HepG2 (cell line): Measurements from ENCODE around the gene COL5A1. TPM values are rescaled to one million over a fixed set of nuclear protein-coding genes. Genes with fewer than 3 reads are reported as not detected.

Experiments
- ATAC-seq: fragments of 200-7000 bp; cut with Tn5 transposase; 3 replicates; pipeline ENCODE4 v1.9.1; 2020; ENCODE audit warnings: mild to moderate bottlenecking, moderate library complexity
- BruUV-seq: library from RNA; stranded (reverse); fragments of 400-500 nt; replicated peaks from 2 replicates; lab custom pipeline; 2021; lab: Mats Ljungman, UMichigan
- CTCF ChIA-PET: fragments of 300-600 bp; formaldehyde crosslinking; extraction: SDS; loops from one replicate; lab custom pipeline; 2021; ENCODE audit warnings: low total read pairs, inconsistent platforms, low intra/inter-chr PET ratio; lab: Yijun Ruan, JAX
- POLR2A ChIA-PET: fragments of 350-600 bp; sonication (Branson Sonifier 250); formaldehyde crosslinking; loops from one replicate; lab custom pipeline; 2020; ENCODE audit warnings: antibody characterized with exemption, inconsistent platforms; lab: Yijun Ruan, JAX
- DNase-seq: peaks from one replicate; pipeline ENCODE4 v3.0.0-alpha.2; 2015; ENCODE audit warnings: low spot score
- FAIRE-seq: peaks from 3 replicates; lab custom pipeline; 2011; peaks lifted over from hg19 to GRCh38; lab: Jason Lieb, UNC
- H2AFZ ChIP-seq: one replicate; pipeline ENCODE4 v1.6.1; 2011; ENCODE audit warnings: low read length, inconsistent platforms
- H3K27ac ChIP-seq: fragments of 300-600 bp; 3 replicates; pipeline ENCODE4 v1.8.0; 2011; ENCODE audit warnings: mixed run types, mild to moderate bottlenecking, mixed read lengths, low read length, inconsistent platforms; ENCODE audit not compliant: insufficient read depth; ENCODE audit errors: extremely low read length
- H3K27me3 ChIP-seq, 2 experiments: fragments of 200-600 bp in 1 of 2; 2 replicates in 1 of 2; 3 replicates in 1 of 2; pipeline versions ENCODE4 v1.6.0 to v1.8.0; 2011; ENCODE audit warnings: low read length in 2 of 2, mild to moderate bottlenecking in 2 of 2, moderate library complexity in 2 of 2, inconsistent platforms in 1 of 2; ENCODE audit not compliant: insufficient read depth in 2 of 2, control insufficient read depth in 1 of 2
- H3K36me3 ChIP-seq, 2 experiments: fragments of 200-600 bp in 1 of 2; replicated peaks in 1 of 2; 2 replicates in 1 of 2; 3 replicates in 1 of 2; pipeline versions ENCODE4 v1.5.1 to v1.8.0; 2011; ENCODE audit warnings: low read length in 2 of 2, inconsistent platforms in 1 of 2; ENCODE audit not compliant: insufficient read depth in 2 of 2, control insufficient read depth in 1 of 2
- H3K4me1 ChIP-seq: 2 replicates; pipeline ENCODE4 v1.5.1; 2012; ENCODE audit warnings: low read length, inconsistent platforms; ENCODE audit not compliant: insufficient read depth
- H3K4me2 ChIP-seq: 2 replicates; pipeline ENCODE4 v1.6.0; 2011; ENCODE audit warnings: low read depth, low read length, inconsistent platforms
- H3K4me3 ChIP-seq, 3 experiments: fragments of 200-600 bp in 1 of 3; sonication (generic), shearing (Covaris generic) in 1 of 3; replicated peaks in 1 of 3; 2 replicates each; pipeline ENCODE4 v1.5.1; 2011 to 2016; ENCODE audit warnings: low read length in 3 of 3, inconsistent platforms in 2 of 3, low read depth in 2 of 3, mild to moderate bottlenecking in 2 of 3, control low read depth in 1 of 3, mixed read lengths in 1 of 3; ENCODE audit not compliant: insufficient read depth in 1 of 3
- H3K79me2 ChIP-seq: one replicate; pipeline ENCODE4 v1.6.1; 2011; ENCODE audit warnings: low read length, inconsistent platforms; ENCODE audit not compliant: insufficient read depth
- H3K9ac ChIP-seq: 2 replicates; pipeline ENCODE4 v1.6.0; 2011; ENCODE audit warnings: mild to moderate bottlenecking, low read depth, low read length, inconsistent platforms; ENCODE audit not compliant: insufficient read depth
- H3K9me3 ChIP-seq: 2 replicates; pipeline ENCODE4 v1.5.1; 2012; ENCODE audit warnings: mild to moderate bottlenecking, low read length
- H4K20me1 ChIP-seq: 2 replicates; pipeline ENCODE4 v1.6.0; 2011; ENCODE audit warnings: inconsistent platforms, mild to moderate bottlenecking, low read length, moderate library complexity; ENCODE audit not compliant: insufficient read depth
- FOXP1 ChIP-seq, 2 experiments: fragments of 450-650 bp in 1 of 2; IDR thresholded peaks; 2 replicates each; pipeline ENCODE4 v1.6.1; 2017 to 2018; ENCODE audit warnings: antibody characterized with exemption in 1 of 2
- HNRNPL ChIP-seq: fragments of 200-400 bp; formaldehyde crosslinking; IDR thresholded peaks from 2 replicates; pipeline ENCODE4 v1.6.1; 2017; ENCODE audit warnings: mild to moderate bottlenecking, low read depth, low read length
- JUNB ChIP-seq: sonication (generic); formaldehyde crosslinking; IDR thresholded peaks from 2 replicates; pipeline ENCODE4 v1.8.0; 2022; ENCODE audit warnings: missing genetic modification reagents, mild to moderate bottlenecking, borderline replicate concordance
- SCMH1 ChIP-seq: sonication (generic); formaldehyde crosslinking; IDR thresholded peaks from 2 replicates; pipeline ENCODE4 v1.9.0; 2021; ENCODE audit warnings: missing genetic modification reagents, mild to moderate bottlenecking, borderline replicate concordance
- SP4 ChIP-seq: sonication (generic); formaldehyde crosslinking; IDR thresholded peaks from 2 replicates; pipeline ENCODE4 v1.8.1; 2023; ENCODE audit warnings: mild to moderate bottlenecking, missing genetic modification reagents
- SPEN ChIP-seq: sonication (generic); formaldehyde crosslinking; IDR thresholded peaks from 2 replicates; pipeline ENCODE4 v1.5.1; 2020; ENCODE audit warnings: low read depth, mild to moderate bottlenecking, missing genetic modification reagents
- SRY ChIP-seq: sonication (generic); formaldehyde crosslinking; IDR thresholded peaks from 2 replicates; pipeline ENCODE4 v1.8.0; 2022; ENCODE audit warnings: mild to moderate bottlenecking, missing genetic modification reagents
- ZNF136 ChIP-seq: sonication (generic); formaldehyde crosslinking; IDR thresholded peaks from 2 replicates; pipeline ENCODE4 v1.8.1; 2022; ENCODE audit warnings: low read depth, mild to moderate bottlenecking, moderate library complexity, missing genetic modification reagents
- ZNF296 ChIP-seq: sonication (generic); formaldehyde crosslinking; conservative IDR thresholded peaks from 2 replicates; pipeline ENCODE4 v1.5.0; 2020; ENCODE audit warnings: mild to moderate bottlenecking, missing genetic modification reagents
- ZNF383 ChIP-seq: sonication (generic); formaldehyde crosslinking; IDR thresholded peaks from 2 replicates; pipeline ENCODE4 v1.4.0; 2020; ENCODE audit warnings: missing genetic modification reagents, mild to moderate bottlenecking, borderline replicate concordance
- ZSCAN30 ChIP-seq: sonication (generic); formaldehyde crosslinking; IDR thresholded peaks from 2 replicates; pipeline ENCODE4 v1.5.0; 2020; ENCODE audit warnings: mild to moderate bottlenecking, missing genetic modification reagents
- WGBS: methylation state at CpG from one replicate; pipeline ENCODE4 v1.1.6; 2017; ENCODE audit warnings: low lambda C conversion rate; 5-methylcytosine and 5-hydroxymethylcytosine counted together
- in situ Hi-C: cut with HindIII; loops from 2 replicates; pipeline ENCODE4 v1.10.0; 2017; ENCODE audit warnings: low pct_unique_long_range_greater_than_20kb; ENCODE audit not compliant: extremely low pct_ligation_motif_present
- intact Hi-C: fragments of 100-400 bp; cut with micrococcal nuclease; formaldehyde crosslinking; loops from one replicate; pipeline ENCODE4 v1.10.0; 2022; ENCODE audit not compliant: unreplicated experiment
- polyA plus RNA-seq, 8 experiments: library from polyadenylated mRNA; depleted of rRNA in 3 of 8; stranded (reverse) in 7 of 8; unstranded in 1 of 8; fragments of >200 nt; fragmentation: Illumina TruSeq in 4 of 8; extraction: Trizol in 4 of 8; gene quantifications; 2 replicates each; pipeline versions ENCODE4 v1.2.1 to v1.2.3, GENCODE V29; 2011 to 2016; ENCODE audit warnings: low read depth in 4 of 8, missing spikeins in 1 of 8, mixed read lengths in 1 of 8; ENCODE audit not compliant: insufficient read depth in 1 of 8
- total RNA-seq, 5 experiments: library from RNA; depleted of rRNA; stranded (reverse); fragments of >200 nt; fragmentation: Illumina TruSeq; extraction: Trizol; gene quantifications; 2 replicates each; pipeline ENCODE4 v1.2.3, GENCODE V29; 2016; ENCODE audit warnings: low read depth in 1 of 5
- TF ChIP-seq, protein P1 (sequence below): sonication (generic); formaldehyde crosslinking; IDR thresholded peaks from 2 replicates; pipeline ENCODE4 v1.5.1; 2020; ENCODE audit warnings: missing genetic modification reagents, mild to moderate bottlenecking, borderline replicate concordance

Gene COL5A1
- total and polyA plus RNA-seq, 2 of the 13 experiments (the other 11 are each of a cell fraction or from before 2014, with no cell fraction given), result not detected

DNA sequence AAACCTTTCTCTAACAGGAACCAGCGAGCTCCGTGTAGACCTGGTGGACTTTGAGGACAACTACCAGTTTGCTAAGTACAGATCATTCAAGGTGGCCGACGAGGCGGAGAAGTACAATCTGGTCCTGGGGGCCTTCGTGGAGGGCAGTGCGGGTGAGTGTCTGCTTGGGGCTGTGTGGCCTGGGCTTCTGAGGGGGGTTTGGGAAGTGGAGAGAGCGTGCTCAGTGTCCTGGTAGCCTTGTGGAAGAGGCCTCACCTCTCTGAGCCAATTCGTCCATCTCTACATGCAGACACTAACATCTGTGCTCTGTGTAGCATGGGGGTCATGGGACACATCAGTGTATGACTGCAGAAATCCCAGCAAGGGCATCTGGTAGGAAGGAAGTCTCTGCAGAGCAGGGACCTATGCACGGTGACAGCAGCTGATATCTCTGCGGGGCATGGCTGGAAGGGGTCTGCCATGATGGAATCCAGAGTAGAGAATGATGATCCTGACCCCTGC is 244.9 kb downstream of the COL5A1 start:
- in situ Hi-C loops, result no loop called here
- BruUV-seq, result no TSS peak
- no peaks in the 10 kb centered on the region for H3K9me3 ChIP-seq
- intact Hi-C loops, result no loop called here
- H3K9ac ChIP-seq, result no peak overlapping the region
- ChIA-PET CTCF (no interaction called here), POLR2A (no interaction called here)
- ATAC-seq (no peak), DNase-seq (no peak), FAIRE-seq (no peak)
- no peak overlapping the region for H2AFZ ChIP-seq
- no peak overlapping the region for H3K4me3 ChIP-seq
- no peaks in the 10 kb centered on the region for H3K36me3 ChIP-seq
- TF ChIP-seq FOXP1 (IDR thresholded peaks at IDR 0.05) (no peak), FOXP1 (CRISPR knock-in tag; IDR thresholded peaks at IDR 0.05) (no peak), SP4 (CRISPR knock-in tag) (no peak), ZNF136 (no peak), ZNF383 (CRISPR knock-in tag) (no peak), ZNF296 (CRISPR knock-in tag) (no peak), JUNB (CRISPR knock-in tag) (no peak), HNRNPL (no peak), SRY (CRISPR knock-in tag) (no peak), ZSCAN30 (CRISPR knock-in tag) (no peak), SPEN (CRISPR knock-in tag) (no peak), SCMH1 (CRISPR knock-in tag) (no peak)
- TF ChIP-seq, protein P1, sequence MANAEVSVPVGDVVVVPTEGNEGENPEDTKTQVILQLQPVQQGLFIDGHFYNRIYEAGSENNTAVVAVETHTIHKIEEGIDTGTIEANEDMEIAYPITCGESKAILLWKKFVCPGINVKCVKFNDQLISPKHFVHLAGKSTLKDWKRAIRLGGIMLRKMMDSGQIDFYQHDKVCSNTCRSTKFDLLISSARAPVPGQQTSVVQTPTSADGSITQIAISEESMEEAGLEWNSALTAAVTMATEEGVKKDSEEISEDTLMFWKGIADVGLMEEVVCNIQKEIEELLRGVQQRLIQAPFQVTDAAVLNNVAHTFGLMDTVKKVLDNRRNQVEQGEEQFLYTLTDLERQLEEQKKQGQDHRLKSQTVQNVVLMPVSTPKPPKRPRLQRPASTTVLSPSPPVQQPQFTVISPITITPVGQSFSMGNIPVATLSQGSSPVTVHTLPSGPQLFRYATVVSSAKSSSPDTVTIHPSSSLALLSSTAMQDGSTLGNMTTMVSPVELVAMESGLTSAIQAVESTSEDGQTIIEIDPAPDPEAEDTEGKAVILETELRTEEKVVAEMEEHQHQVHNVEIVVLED (CRISPR knock-in tag), result no peak
- H3K4me2 ChIP-seq, result no peak overlapping the region
- H3K27ac ChIP-seq, result no peak overlapping the region
- H3K79me2 ChIP-seq, result no peaks in the 10 kb centered on the region
- H3K27me3 ChIP-seq, result peaks cover 4 to 65% of the 10 kb centered on the region in 2 experiments
- no peaks in the 10 kb centered on the region for H4K20me1 ChIP-seq
- WGBS, result 7% methylated on average over 3 of the region's 11 CpGs
- H3K4me1 ChIP-seq, result no peaks in the 10 kb centered on the region
